ENCODE data around the gene LEP. TPM values are rescaled to one million over a fixed set of nuclear protein-coding genes. Genes with fewer than 3 reads are reported as not detected.

The LEP gene
- polyA plus RNA-seq, 2 of the 4 experiments (the other 2 are of a cell fraction), result not detected

GRCh38 chr7:128303643-128304042 lies 62.6 kb downstream of the LEP start:
- ATAC-seq (no peak), DNase-seq (ENCODE audit: low read depth in 1 of 2, low spot score in 1 of 2) (no peak), FAIRE-seq (no peak)
- no peak for TF ChIP-seq RNF2 (IDR thresholded peaks at IDR 0.05; ENCODE audit: borderline replicate concordance, low read depth)
- no peak for TF ChIP-seq SREBF2 (IDR thresholded peaks at IDR 0.05)
- no peak for TF ChIP-seq HOXB5 (CRISPR knock-in tag; IDR thresholded peaks at IDR 0.05)
- ChIA-PET POLR2A (no interaction called here), CTCF (interaction anchor here (0.8 to 1.4 kb wide), 2 partner anchors 10 to 19 kb away, joined by 3 to 6 read pairs; no protein-coding TSS in a partner anchor)
- Histone ChIP-seq H3K4me3 (no peak overlapping the region), H3K27ac (no peak overlapping the region), H3K4me1 (no peaks in the 10 kb centered on the region), H3K9me3 (no peaks in the 10 kb centered on the region), H3K4me2 (no peak overlapping the region)
- 80% methylated on average over 5 of the region's 5 CpGs for WGBS (ENCODE audit: missing lambda C conversion rate)

DNA sequence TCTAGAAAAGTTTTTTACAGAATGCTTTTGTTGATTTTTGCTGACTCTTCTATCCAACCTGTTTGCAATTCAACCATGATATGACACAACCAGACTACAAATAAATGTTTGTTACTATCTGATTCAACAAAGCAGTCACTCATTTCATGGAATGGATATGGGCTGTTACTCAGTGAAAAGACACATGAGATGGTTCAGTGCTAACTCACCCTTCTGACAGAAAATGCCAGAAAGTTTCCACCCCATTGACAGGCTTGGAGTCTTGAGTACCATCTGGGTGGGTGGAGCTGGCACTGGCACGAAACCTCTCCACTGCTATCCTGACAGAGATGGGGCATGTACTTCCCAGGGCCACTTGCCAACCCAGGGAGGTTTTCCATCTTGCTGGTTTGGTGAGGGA lies 63.1 kb downstream of the LEP start:
- Histone ChIP-seq H3K4me3 (no peak overlapping the region), H3K27ac (no peak overlapping the region), H3K4me1 (no peaks in the 10 kb centered on the region), H3K4me2 (no peak overlapping the region), H3K9me3 (no peaks in the 10 kb centered on the region)
- ChIA-PET CTCF (interaction anchor here (1.4 kb wide), 1 partner anchor 9 kb away, joined by 3 read pairs; no protein-coding TSS in a partner anchor), POLR2A (no interaction called here)
- ATAC-seq (no peak), DNase-seq (ENCODE audit: low read depth in 1 of 2, low spot score in 1 of 2) (no peak), FAIRE-seq (no peak)
- TF ChIP-seq, protein P1, sequence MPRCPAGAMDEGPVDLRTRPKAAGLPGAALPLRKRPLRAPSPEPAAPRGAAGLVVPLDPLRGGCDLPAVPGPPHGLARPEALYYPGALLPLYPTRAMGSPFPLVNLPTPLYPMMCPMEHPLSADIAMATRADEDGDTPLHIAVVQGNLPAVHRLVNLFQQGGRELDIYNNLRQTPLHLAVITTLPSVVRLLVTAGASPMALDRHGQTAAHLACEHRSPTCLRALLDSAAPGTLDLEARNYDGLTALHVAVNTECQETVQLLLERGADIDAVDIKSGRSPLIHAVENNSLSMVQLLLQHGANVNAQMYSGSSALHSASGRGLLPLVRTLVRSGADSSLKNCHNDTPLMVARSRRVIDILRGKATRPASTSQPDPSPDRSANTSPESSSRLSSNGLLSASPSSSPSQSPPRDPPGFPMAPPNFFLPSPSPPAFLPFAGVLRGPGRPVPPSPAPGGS (IDR thresholded peaks at IDR 0.05), result no peak
- TF ChIP-seq, protein P2, sequence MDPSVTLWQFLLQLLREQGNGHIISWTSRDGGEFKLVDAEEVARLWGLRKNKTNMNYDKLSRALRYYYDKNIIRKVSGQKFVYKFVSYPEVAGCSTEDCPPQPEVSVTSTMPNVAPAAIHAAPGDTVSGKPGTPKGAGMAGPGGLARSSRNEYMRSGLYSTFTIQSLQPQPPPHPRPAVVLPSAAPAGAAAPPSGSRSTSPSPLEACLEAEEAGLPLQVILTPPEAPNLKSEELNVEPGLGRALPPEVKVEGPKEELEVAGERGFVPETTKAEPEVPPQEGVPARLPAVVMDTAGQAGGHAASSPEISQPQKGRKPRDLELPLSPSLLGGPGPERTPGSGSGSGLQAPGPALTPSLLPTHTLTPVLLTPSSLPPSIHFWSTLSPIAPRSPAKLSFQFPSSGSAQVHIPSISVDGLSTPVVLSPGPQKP (IDR thresholded peaks at IDR 0.05; ENCODE audit: low read depth, low read length), result no peak
- TF ChIP-seq CBX2 (IDR thresholded peaks at IDR 0.05; ENCODE audit: borderline replicate concordance, low read depth) (no peak), TP53 (CRISPR knock-in tag; IDR thresholded peaks at IDR 0.05) (no peak)
- 83% methylated on average over 1 of the region's 1 CpG for WGBS (ENCODE audit: missing lambda C conversion rate)

DNA sequence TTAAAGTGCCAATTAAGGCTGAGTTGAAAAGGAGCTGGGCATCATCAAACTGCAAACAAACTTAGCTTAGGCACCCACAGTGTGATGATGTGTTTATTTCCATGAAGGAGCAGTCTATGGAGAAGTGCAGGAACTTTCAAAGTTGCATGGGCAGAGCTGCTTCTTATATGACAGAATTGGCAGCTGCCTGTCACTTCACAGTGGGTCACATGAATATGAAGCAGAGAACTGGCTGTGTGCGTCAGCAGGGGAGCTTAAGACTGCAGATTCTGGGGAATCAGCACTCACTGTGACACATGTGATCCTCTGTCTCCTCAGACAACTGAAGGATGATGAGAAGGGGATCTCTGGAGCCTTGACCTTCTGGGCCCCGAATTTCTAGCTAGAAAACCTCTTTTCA lies 66.0 kb downstream of the LEP start:
- H3K27ac ChIP-seq, result no peak overlapping the region
- no peak overlapping the region for H3K4me3 ChIP-seq
- TF ChIP-seq HDAC2 (IDR thresholded peaks at IDR 0.05), result no peak
- no peak for TF ChIP-seq USF2 (IDR thresholded peaks at IDR 0.05)
- TF ChIP-seq RNF2 (IDR thresholded peaks at IDR 0.05; ENCODE audit: borderline replicate concordance, low read depth), result no peak
- no peak for TF ChIP-seq RAD21 (conservative IDR thresholded peaks at IDR 0.05 in 1 of 2, IDR thresholded peaks at IDR 0.05 in 1 of 2)
- no peak for TF ChIP-seq CHD4 (IDR thresholded peaks at IDR 0.05; ENCODE audit: borderline replicate concordance)
- TF ChIP-seq MAX (IDR thresholded peaks at IDR 0.05), result no peak
- no peak for TF ChIP-seq JUN (IDR thresholded peaks at IDR 0.05)
- TF ChIP-seq HOXA7 (CRISPR knock-in tag; IDR thresholded peaks at IDR 0.05), result no peak
- no peak for TF ChIP-seq TFCP2L1 (CRISPR knock-in tag; IDR thresholded peaks at IDR 0.05)
- TF ChIP-seq CBX2 (IDR thresholded peaks at IDR 0.05; ENCODE audit: borderline replicate concordance, low read depth), result no peak
- no peak for TF ChIP-seq CTCF (IDR thresholded peaks at IDR 0.05)
- no peak overlapping the region for H3K4me2 ChIP-seq
- no peaks in the 10 kb centered on the region for H3K9me3 ChIP-seq
- POLR2A ChIA-PET, result no interaction called here
- H3K4me1 ChIP-seq, result no peaks in the 10 kb centered on the region
- DNase-seq (ENCODE audit: low read depth in 1 of 2, low spot score in 1 of 2) (no peak), ATAC-seq (no peak), FAIRE-seq (no peak)
- CTCF ChIA-PET, result interaction anchor here (1.1 to 2.1 kb wide), 2 partner anchors 15 to 18 kb away, joined by 3 to 4 read pairs; no protein-coding TSS in a partner anchor
- 78% methylated on average over 2 of the region's 2 CpGs for WGBS (ENCODE audit: missing lambda C conversion rate)

Small RNA genes lying within 50 kb of the gene (small RNA-seq; reads per million reads assigned to genes)
- 0 reads per million in 6 experiments for gene MIR129-1

Other genes starting within 250 kb of the LEP start
- not detected in 2 replicates for gene LRRC4, start 209.8 kb upstream of the LEP start, polyA plus RNA-seq (2011; rRNA removed)
- not detected in 3 replicates for gene LRRC4, start 209.8 kb upstream of the LEP start, polyA plus RNA-seq (2017; fragmentation: RNase III; extraction: RNeasy Plus Mini Kit Qiagen cat#74134 plus additional on column Dnase treatment)
- gene RBM28, start 102.6 kb downstream of the LEP start, polyA plus RNA-seq (2011; rRNA removed), result 51.9 and 77.3 TPM in 2 replicates
- 74.4 to 82.1 TPM (median 79.5 TPM) in 3 replicates for gene RBM28, start 102.6 kb downstream of the LEP start, polyA plus RNA-seq (2017; fragmentation: RNase III; extraction: RNeasy Plus Mini Kit Qiagen cat#74134 plus additional on column Dnase treatment)
- gene PRRT4, start 120.4 kb downstream of the LEP start, polyA plus RNA-seq (2011; rRNA removed), result 0.17 and 0.18 TPM in 2 replicates
- 0.15 to 0.20 TPM (median 0.16 TPM) in 3 replicates for gene PRRT4, start 120.4 kb downstream of the LEP start, polyA plus RNA-seq (2017; fragmentation: RNase III; extraction: RNeasy Plus Mini Kit Qiagen cat#74134 plus additional on column Dnase treatment)
- 55.4 and 83.3 TPM in 2 replicates for gene IMPDH1, start 168.7 kb downstream of the LEP start, polyA plus RNA-seq (2011; rRNA removed)
- gene IMPDH1, start 168.7 kb downstream of the LEP start, polyA plus RNA-seq (2017; fragmentation: RNase III; extraction: RNeasy Plus Mini Kit Qiagen cat#74134 plus additional on column Dnase treatment), result 65.1 to 66.9 TPM (median 65.4 TPM) in 3 replicates
- 94.6 and 179 TPM in 2 replicates for gene HILPDA, start 214.6 kb downstream of the LEP start, polyA plus RNA-seq (2011; rRNA removed)
- gene HILPDA, start 214.6 kb downstream of the LEP start, polyA plus RNA-seq (2017; fragmentation: RNase III; extraction: RNeasy Plus Mini Kit Qiagen cat#74134 plus additional on column Dnase treatment), result 22.0 to 24.2 TPM (median 24.2 TPM) in 3 replicates
- gene METTL2B, start 235.5 kb downstream of the LEP start, polyA plus RNA-seq (2011; rRNA removed), result 48.8 and 49.1 TPM in 2 replicates
- 25.9 to 32.3 TPM (median 28.0 TPM) in 3 replicates for gene METTL2B, start 235.5 kb downstream of the LEP start, polyA plus RNA-seq (2017; fragmentation: RNase III; extraction: RNeasy Plus Mini Kit Qiagen cat#74134 plus additional on column Dnase treatment)

All from A549 (cell line).